ENCODE data around the gene DNAJB6. TPM values are rescaled to one million over a fixed set of nuclear protein-coding genes. Genes with fewer than 3 reads are reported as not detected.

Gene DNAJB6
- total and polyA plus RNA-seq, 7 donors = 103 to 326 (median 229) TPM

- DNase-seq (no peak), ATAC-seq (no peak)
- Histone ChIP-seq H3K9me3 (no peaks in the 10 kb centered on the region), H3K27me3 (ENCODE audit: insufficient read depth in 3 of 3, low read length in 2 of 3) (no peaks in the 10 kb centered on the region), H3K4me3 (no peak overlapping the region), H3K36me3 (ENCODE audit: insufficient read depth in 1 of 2, low read depth in 1 of 2) (peaks cover 0 to 61% of the 10 kb centered on the region in 2 donors), H3K27ac (no peak overlapping the region), H3K4me1 (peaks cover 19% of the 10 kb centered on the region)
- 76 to 92% (median 90%) methylated on average over 28 of the region's 28 CpGs for WGBS, 3 donors
- intact Hi-C loops (cut with DNase I) = loop anchor here in 1 of 2 donors (10.0 kb wide), 1 partner anchor 134 kb away; no protein-coding TSS in a partner anchor
- TF ChIP-seq CTCF (IDR thresholded peaks at IDR 0.05) = no peak
These were observed 72.4 kb downstream of the DNAJB6 start for GRCh38 chr7:157409149-157409752.

DNA sequence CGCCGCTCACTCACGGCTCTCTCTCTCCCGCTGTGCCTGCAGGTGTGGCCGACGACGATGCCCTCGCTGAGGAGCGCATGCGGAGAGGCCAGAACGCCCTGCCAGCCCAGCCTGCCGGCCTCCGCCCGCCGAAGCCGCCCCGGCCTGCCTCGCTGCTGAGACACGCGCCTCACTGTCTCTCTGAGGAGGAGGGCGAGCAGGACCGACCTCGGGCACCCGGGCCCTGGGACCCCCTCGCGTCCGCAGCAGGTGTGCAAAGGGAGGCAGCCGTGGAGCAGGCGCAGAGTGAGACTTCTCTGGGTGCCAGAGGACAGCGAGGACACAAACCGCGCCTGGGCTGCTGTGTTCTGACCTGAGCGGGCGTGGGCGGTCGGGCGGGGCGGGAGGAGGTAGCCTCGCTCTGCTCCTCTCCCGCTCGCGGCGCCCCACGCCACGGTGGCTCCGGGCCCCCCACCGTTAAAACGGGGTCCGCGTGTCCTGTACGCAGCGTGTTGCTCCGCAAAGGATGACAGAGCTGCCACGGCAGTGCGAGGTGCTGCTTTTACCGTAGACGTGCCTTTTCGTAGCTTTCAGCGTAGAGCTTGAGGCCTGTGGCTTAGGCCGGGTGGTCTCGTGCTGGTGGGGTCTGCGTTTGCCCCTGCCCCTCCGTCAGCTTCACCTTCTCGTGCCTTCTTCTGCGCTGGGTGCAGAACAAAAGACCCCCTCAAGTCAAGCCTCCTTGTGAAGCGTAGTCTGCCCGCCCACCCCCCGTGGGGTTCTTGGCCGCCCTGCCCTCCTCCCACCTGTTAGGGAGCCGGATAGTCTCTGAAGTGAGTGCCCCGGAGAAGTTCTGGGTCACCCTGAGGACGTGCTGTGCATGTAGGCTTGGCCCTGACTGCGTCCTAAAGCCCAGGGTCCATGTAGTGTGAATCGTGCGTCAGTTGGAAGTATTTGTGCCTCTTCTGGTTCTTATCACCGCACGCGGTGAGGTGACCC is 73.2 kb downstream of the DNAJB6 start:
- Histone ChIP-seq H3K4me1 (peaks cover 16% of the 10 kb centered on the region), H3K9me3 (no peaks in the 10 kb centered on the region), H3K27me3 (ENCODE audit: insufficient read depth in 3 of 3, low read length in 2 of 3) (no peaks in the 10 kb centered on the region), H3K4me3 (no peak overlapping the region), H3K27ac (no peak overlapping the region), H3K36me3 (ENCODE audit: insufficient read depth in 1 of 2, low read depth in 1 of 2) (peaks cover 0 to 66% of the 10 kb centered on the region in 2 donors)
- intact Hi-C loops (cut with DNase I) = loop anchor here (10.0 kb wide), 2 partner anchors 135 to 155 kb away; no protein-coding TSS in a partner anchor
- DNase-seq (peak in 1 of 2 donors; percentile 32), ATAC-seq (no peak)
- 92 to 95% (median 93%) methylated on average over 68 to 78 of the region's 78 CpGs for WGBS, 3 donors
- no peak for TF ChIP-seq CTCF (IDR thresholded peaks at IDR 0.05)

DNA sequence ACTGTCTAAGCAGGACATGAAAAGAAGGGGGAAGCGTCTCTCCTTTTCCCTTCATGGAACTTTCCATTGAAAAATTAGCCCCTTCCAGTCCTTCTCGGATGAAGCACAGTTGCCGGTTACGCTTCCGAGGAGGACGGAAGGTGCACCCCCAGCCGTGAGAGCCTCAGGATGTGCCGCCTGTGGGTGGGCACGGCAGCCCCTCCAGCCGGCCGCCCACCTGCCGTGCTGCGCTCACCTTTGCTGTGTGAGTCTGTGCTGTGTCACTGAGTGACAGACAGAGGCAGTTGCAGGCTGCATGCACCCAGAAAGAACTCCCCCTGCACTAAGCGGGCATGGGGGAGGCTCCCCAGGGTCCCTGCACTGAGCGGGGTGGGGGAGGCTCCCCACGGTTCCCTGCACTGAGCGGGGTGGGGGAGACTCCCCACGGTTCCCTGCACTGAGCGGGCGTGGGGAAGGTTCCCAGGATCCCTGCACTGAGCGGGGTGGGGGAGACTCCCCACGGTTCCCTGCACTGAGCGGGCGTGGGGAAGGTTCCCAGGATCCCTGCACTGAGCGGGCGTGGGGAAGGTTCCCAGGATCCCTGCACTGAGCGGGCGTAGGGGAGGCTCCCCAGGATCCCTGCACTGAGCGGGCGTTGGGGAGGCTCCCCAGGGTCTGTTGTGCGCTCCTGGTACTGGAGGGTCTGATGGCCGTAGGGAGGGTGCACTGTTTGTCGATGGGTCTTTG is 74.2 kb downstream of the DNAJB6 start:
- DNase-seq (peak in 1 of 2 donors; percentile 29), ATAC-seq (no peak)
- WGBS, 3 donors = 93 to 96% (median 95%) methylated on average over 30 to 33 of the region's 33 CpGs
- intact Hi-C loops (cut with DNase I) = loop anchor here in 1 of 2 donors (10.0 kb wide), 1 partner anchor 156 kb away; no protein-coding TSS in a partner anchor
- H3K36me3 ChIP-seq (ENCODE audit: insufficient read depth in 1 of 2, low read depth in 1 of 2) = peaks cover 0 to 74% of the 10 kb centered on the region in 2 donors
- no peak overlapping the region for H3K27ac ChIP-seq
- no peaks in the 10 kb centered on the region for H3K9me3 ChIP-seq
- no peaks in the 10 kb centered on the region for H3K27me3 ChIP-seq (ENCODE audit: insufficient read depth in 3 of 3, low read length in 2 of 3)
- TF ChIP-seq CTCF (IDR thresholded peaks at IDR 0.05) = no peak
- peaks cover 7% of the 10 kb centered on the region for H3K4me1 ChIP-seq
- H3K4me3 ChIP-seq = no peak overlapping the region

GRCh38 chr7:157411580-157411979 is 74.8 kb downstream of the DNAJB6 start:
- DNase-seq = peak in 1 of 2 donors; percentile 44
- Histone ChIP-seq H3K9me3 (no peaks in the 10 kb centered on the region), H3K27me3 (ENCODE audit: insufficient read depth in 3 of 3, low read length in 2 of 3) (no peaks in the 10 kb centered on the region), H3K36me3 (ENCODE audit: insufficient read depth in 1 of 2, low read depth in 1 of 2) (peaks cover 0 to 80% of the 10 kb centered on the region in 2 donors), H3K4me1 (peaks cover under 1% of the 10 kb centered on the region), H3K4me3 (no peak overlapping the region), H3K27ac (no peak overlapping the region)
- no peak for TF ChIP-seq CTCF (IDR thresholded peaks at IDR 0.05)
- intact Hi-C loops (cut with DNase I) = loop anchor here in 1 of 2 donors (10.0 kb wide), 1 partner anchor 157 kb away; no protein-coding TSS in a partner anchor
- WGBS, 3 donors = 84 to 86% (median 84%) methylated on average over 19 of the region's 19 CpGs
- no peak for ATAC-seq

All from psoas muscle (tissue), 8 donors.